ENCODE data around the gene ATG9B.
"Not testable (repeated sequence)": the region's sequence is repeated elsewhere in the genome, so short reads cannot be mapped to it uniquely, and the experiment has no call there.

The ATG9B gene

DNA sequence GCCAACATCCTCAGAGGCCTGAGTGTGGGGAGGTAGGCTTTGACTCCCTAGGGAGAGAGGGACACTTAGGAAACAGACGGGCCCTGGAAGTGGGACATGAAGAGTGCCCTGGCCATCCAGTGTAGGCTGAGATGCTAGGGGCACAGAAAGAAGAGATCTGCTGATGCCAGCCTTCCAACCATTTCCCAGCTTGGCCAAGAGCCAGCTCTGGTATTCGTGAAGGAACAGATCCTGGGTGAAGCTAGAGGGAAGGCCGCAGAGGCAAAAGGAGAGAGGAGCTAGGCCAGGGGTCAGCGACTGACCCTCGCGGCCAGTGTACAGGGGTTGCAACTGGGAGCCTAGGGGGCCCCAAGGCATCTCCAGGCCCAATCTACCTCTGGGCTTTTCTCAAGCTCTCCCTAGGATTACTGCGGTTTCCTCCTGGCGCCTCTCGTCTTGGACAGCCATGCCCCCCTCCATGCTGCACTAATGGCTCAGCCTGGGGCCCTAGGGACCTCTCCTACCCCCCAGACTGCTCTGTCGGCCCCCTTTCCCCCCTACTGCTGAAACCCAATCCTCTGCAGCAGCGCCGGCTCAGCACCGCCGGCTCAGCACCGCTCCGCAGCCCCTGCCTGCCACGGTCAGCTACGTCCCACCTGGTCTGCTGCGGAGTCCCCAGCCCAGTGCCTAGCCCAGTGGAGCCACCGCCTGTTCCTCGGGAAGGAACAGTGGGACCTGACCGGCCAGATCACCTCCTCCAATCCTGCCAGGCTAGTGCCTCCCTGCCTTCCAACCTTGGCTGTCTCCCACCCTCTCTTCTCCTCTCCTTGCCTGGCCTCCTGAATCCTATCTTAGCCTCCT is 23.9 kb upstream of the ATG9B start, which contains the start of gene ASIC3:
TSS of gene ASIC3 (plus strand) at position 556 of the 840 bp plus-strand sequence. CDS start 355 bp downstream, outside the sequence.
- DNase-seq (ENCODE audit: low spot score), result no peak
- no peak for TF ChIP-seq CTCF (IDR thresholded peaks at IDR 0.05; ENCODE audit: extremely low read depth, missing control alignments)

GRCh38 chr7:151046603-151047573 is 22.6 kb upstream of the ATG9B start:
- TF ChIP-seq CTCF (IDR thresholded peaks at IDR 0.05; ENCODE audit: extremely low read depth, missing control alignments), result no peak
- no peak for DNase-seq (ENCODE audit: low spot score)

- DNase-seq (ENCODE audit: low spot score), result no peak
- no peak for TF ChIP-seq CTCF (IDR thresholded peaks at IDR 0.05; ENCODE audit: extremely low read depth, missing control alignments)
Measured at GRCh38 chr7:151045967-151046366, 21.7 kb upstream of the ATG9B start.

- no peak for TF ChIP-seq CTCF (IDR thresholded peaks at IDR 0.05; ENCODE audit: extremely low read depth, missing control alignments)
- no peak for DNase-seq (ENCODE audit: low spot score)
Measured at GRCh38 chr7:151045262-151045661, 21.0 kb upstream of the ATG9B start.

GRCh38 chr7:151043959-151044358 is 19.7 kb upstream of the ATG9B start:
- DNase-seq (ENCODE audit: low spot score), result no peak
- no peak for TF ChIP-seq CTCF (IDR thresholded peaks at IDR 0.05; ENCODE audit: extremely low read depth, missing control alignments)

- not testable (repeated sequence) for DNase-seq (ENCODE audit: low spot score)
Measured at GRCh38 chr7:151043449-151043848, 19.2 kb upstream of the ATG9B start.

- TF ChIP-seq CTCF (IDR thresholded peaks at IDR 0.05; ENCODE audit: extremely low read depth, missing control alignments), result no peak
- no peak for DNase-seq (ENCODE audit: low spot score)
Measured at GRCh38 chr7:151040616-151041375, 16.5 kb upstream of the ATG9B start.

All from GM20000 (cell line).